ENCODE measurements around the gene PLEKHA8.

DNA sequence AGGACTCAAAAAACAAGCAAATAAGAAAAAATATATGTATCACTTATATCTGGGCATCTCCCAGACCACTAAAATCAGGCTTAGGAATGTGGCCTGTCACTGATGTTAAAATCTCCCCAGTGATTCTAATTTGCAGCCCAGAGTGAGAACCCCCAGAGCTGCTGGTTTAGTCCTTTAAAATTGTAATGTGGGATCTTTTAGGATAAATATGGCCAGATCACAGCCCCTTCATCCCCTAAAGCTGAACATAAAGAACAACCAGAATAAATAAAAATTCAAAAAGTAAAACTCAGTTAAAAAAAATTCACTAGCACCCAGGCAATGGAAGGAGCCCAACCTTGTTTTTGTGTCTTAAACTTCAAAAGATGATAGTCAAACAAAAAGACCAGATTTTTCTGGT, 60.1 kb downstream of the PLEKHA8 start:
- TF ChIP-seq, protein P1, sequence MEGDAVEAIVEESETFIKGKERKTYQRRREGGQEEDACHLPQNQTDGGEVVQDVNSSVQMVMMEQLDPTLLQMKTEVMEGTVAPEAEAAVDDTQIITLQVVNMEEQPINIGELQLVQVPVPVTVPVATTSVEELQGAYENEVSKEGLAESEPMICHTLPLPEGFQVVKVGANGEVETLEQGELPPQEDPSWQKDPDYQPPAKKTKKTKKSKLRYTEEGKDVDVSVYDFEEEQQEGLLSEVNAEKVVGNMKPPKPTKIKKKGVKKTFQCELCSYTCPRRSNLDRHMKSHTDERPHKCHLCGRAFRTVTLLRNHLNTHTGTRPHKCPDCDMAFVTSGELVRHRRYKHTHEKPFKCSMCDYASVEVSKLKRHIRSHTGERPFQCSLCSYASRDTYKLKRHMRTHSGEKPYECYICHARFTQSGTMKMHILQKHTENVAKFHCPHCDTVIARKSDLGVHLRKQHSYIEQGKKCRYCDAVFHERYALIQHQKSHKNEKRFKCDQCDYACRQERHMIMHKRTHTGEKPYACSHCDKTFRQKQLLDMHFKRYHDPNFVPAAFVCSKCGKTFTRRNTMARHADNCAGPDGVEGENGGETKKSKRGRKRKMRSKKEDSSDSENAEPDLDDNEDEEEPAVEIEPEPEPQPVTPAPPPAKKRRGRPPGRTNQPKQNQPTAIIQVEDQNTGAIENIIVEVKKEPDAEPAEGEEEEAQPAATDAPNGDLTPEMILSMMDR (conservative IDR thresholded peaks at IDR 0.05; ENCODE audit: low read length) = no peak
- no peak for TF ChIP-seq EZH2phosphoT487 (IDR thresholded peaks at IDR 0.05; ENCODE audit: borderline replicate concordance, low read depth, low read length)
